Muscle of leg (tissue), 16 donors: ENCODE measurements around the gene P3R3URF. TPM values are rescaled to one million over a fixed set of nuclear protein-coding genes. Genes with fewer than 3 reads are reported as not detected.
"Not testable (repeated sequence)": the region's sequence is repeated elsewhere in the genome, so short reads cannot be mapped to it uniquely, and the experiment has no call there.

Experiments
- DNase-seq: peaks from one replicate; pipeline ENCODE4 v3.0.0; 2013
- H3K27ac ChIP-seq: one replicate; pipeline ENCODE4 v1.5.1; 2013; ENCODE audit warnings: mild to moderate bottlenecking, low read length, control low read depth
- H3K27me3 ChIP-seq: one replicate; pipeline ENCODE4 v1.6.1; 2013; ENCODE audit warnings: low read length; ENCODE audit not compliant: control insufficient read depth, insufficient read depth
- H3K36me3 ChIP-seq: one replicate; pipeline ENCODE4 v1.6.1; 2013; ENCODE audit warnings: low read length; ENCODE audit not compliant: control insufficient read depth, insufficient read depth
- H3K4me1 ChIP-seq: one replicate; pipeline ENCODE4 v1.6.1; 2013; ENCODE audit warnings: low read length; ENCODE audit not compliant: control insufficient read depth, insufficient read depth
- H3K4me3 ChIP-seq: one replicate; pipeline ENCODE4 v1.5.1; 2013; ENCODE audit warnings: low read length, control low read depth
- H3K9me3 ChIP-seq: replicated peaks from 2 replicates; pipeline ENCODE4 v1.6.1; 2013; ENCODE audit warnings: low read depth, low read length; ENCODE audit not compliant: control insufficient read depth
- WGBS: methylation state at CpG from one replicate; pipeline ENCODE4 v1.1.5; 2013; ENCODE audit warnings: missing lambda C conversion rate; ENCODE audit not compliant: insufficient coverage; 5-methylcytosine and 5-hydroxymethylcytosine counted together
- long read RNA-seq, 11 donors: transcript quantifications; one replicate each; lab custom pipeline, GENCODE V29; 2026
- polyA plus RNA-seq, 8 donors: library from polyadenylated mRNA; unstranded; fragments of 120-200 nt; gene quantifications; one replicate each; pipeline versions ENCODE4 v1.2.1 to v1.2.3, GENCODE V29; 2013; ENCODE audit warnings: inconsistent platforms in 1 of 8, low replicate concordance in 1 of 8; ENCODE audit not compliant: insufficient read length in 8 of 8, insufficient read depth in 1 of 8
- total RNA-seq: library from RNA; stranded (reverse); fragments of 120-200 nt; gene quantifications from one replicate; pipeline ENCODE4 v1.2.4, GENCODE V29; 2013

Gene P3R3URF
- total RNA-seq (not detected), polyA plus RNA-seq (not detected)
- long read RNA-seq, donor 1, result 0 reads
- long read RNA-seq, donor 2, result 0 reads
- long read RNA-seq, donor 3, result 0 reads
- long read RNA-seq, donor 4, result 0 reads
- long read RNA-seq, donor 5, result 0 reads
- long read RNA-seq, donor 6, result 0 reads
- long read RNA-seq, donor 7, result 0 reads
- long read RNA-seq, donor 8, result 0 reads
- long read RNA-seq, donor 9, result 0 reads
- long read RNA-seq, donor 10, result 0 reads
- long read RNA-seq, donor 11, result 0 reads

- Histone ChIP-seq H3K27ac (no peak within 1 kb of the TSS), H3K4me3 (no peak within 1 kb of the TSS), H3K4me1 (peaks cover 38% of the 10 kb centered on the region), H3K9me3 (no peaks in the 10 kb centered on the region), H3K27me3 (no peaks in the 10 kb centered on the region), H3K36me3 (no peaks in the 10 kb centered on the region)
- no peak for DNase-seq
- 82% methylated on average over 12 of the region's 13 CpGs for WGBS
Measured at GRCh38 chr1:46176211-46176865, at the start of gene P3R3URF. Gene P3R3URF, minus strand, starts transcription at chr1:46176488. Its CDS starts 17 bp downstream, at chr1:46176471.

DNA sequence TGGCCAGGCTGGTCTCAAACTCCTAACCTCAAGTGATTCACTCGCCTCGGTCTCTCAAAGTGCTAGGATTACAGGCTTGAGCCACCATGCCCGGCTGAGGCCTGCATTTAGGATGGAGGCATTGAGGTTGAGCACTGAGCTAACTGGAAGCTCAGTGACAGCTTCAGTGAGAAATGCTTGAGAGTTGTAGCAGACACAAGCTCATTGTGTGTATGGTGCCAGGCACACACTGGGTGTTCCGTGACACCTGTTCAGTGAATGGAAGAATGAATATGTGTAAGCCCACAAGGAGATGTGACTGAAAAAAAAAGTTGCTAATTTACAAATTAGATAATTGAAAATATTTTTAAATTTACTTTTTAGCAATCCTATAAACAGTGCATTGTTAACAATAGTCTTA, 48.7 kb upstream of the P3R3URF start:
- DNase-seq, result no peak
- Histone ChIP-seq H3K27me3 (no peaks in the 10 kb centered on the region), H3K9me3 (no peaks in the 10 kb centered on the region), H3K4me3 (no peak overlapping the region), H3K4me1 (no peaks in the 10 kb centered on the region), H3K27ac (no peak overlapping the region), H3K36me3 (peaks cover under 1% of the 10 kb centered on the region)
- WGBS, result 90% methylated on average over 4 of the region's 4 CpGs

DNA sequence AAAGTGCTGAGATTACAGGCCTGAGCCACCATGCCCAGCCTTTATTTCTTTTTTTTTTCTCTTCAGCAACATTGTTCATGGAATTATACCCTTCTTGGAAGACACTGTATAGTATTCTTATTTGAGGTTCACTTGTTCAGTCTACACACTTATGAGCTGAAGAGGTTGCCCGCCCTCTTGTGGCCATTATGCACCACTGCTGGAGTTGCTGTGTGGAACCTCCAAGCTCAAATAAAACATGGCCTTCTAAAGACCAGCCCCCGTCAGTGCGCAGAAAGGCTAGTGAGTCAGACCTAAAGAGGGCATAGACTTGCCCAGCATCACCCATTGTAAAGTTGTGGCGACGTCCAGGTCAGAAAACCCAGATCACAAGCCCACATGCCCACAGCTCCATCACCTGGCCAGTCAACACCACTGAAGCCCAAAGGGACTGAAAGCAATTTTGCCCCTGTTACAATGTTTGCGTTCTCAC, 47.2 kb upstream of the P3R3URF start:
- Histone ChIP-seq H3K27me3 (no peaks in the 10 kb centered on the region), H3K9me3 (no peaks in the 10 kb centered on the region), H3K36me3 (peaks cover 3% of the 10 kb centered on the region), H3K27ac (no peak overlapping the region), H3K4me1 (no peaks in the 10 kb centered on the region), H3K4me3 (no peak overlapping the region)
- WGBS, result 4% methylated on average over 4 of the region's 6 CpGs
- DNase-seq, result peak; percentile 84

DNA sequence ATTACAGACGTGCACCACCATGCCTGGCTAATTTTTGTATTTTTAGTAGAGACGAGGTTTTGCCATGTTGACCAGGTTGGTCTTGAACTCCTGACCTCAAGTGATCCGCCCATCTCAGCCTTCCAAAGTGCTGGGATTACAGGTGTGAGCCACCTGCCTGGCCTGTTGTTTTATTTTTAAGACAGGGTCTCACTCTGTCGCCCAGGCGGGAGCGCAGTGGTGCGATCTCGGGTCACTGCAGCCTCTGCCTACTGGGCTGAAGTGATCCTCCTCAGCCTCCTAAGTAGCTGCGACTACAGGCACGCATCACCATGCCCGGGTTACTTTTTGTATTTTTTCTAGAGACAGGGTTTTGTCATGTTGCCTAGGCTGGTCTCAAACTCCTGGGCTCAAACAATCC, 46.8 kb upstream of the P3R3URF start:
- not testable (repeated sequence) for H3K4me1 ChIP-seq, H3K27ac ChIP-seq, H3K9me3 ChIP-seq, H3K36me3 ChIP-seq, H3K4me3 ChIP-seq, DNase-seq, H3K27me3 ChIP-seq
- 83% methylated on average over 6 of the region's 11 CpGs for WGBS

- DNase-seq, result no peak
- H3K9me3 ChIP-seq, result no peaks in the 10 kb centered on the region
- H3K27ac ChIP-seq, result no peak overlapping the region
- no peaks in the 10 kb centered on the region for H3K4me1 ChIP-seq
- H3K36me3 ChIP-seq, result peaks cover 3% of the 10 kb centered on the region
- WGBS, result 30% methylated on average over 2 of the region's 4 CpGs
- no peak overlapping the region for H3K4me3 ChIP-seq
- H3K27me3 ChIP-seq, result no peaks in the 10 kb centered on the region
Measured at GRCh38 chr1:46221749-46222148, 45.5 kb upstream of the P3R3URF start.

DNA sequence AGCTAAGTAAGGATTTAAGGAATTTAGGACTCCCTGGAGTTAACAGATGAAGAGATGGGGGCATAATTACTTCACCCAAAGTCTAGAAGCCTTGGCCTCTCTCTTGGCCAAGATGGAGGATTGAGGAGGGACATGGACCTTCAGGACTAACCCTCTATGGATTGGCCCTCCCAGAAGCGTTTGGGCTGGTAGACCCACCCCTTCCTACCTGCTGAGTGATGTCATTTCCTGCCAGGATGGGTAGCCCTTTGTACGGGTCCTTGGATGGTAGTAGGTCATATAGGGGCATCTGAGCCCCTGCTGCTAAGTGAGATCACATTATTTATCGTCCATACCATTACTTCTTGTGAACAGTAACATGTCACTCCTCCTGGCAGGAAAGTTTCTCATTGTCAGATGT, 44.5 kb upstream of the P3R3URF start:
- whole genome bisulfite sequencing, result no CpG with 5 or more reads among the region's 3 CpGs
- H3K4me1 ChIP-seq, result no peaks in the 10 kb centered on the region
- no peak for DNase-seq
- no peak overlapping the region for H3K4me3 ChIP-seq
- H3K27ac ChIP-seq, result no peak overlapping the region
- no peaks in the 10 kb centered on the region for H3K27me3 ChIP-seq
- no peaks in the 10 kb centered on the region for H3K9me3 ChIP-seq
- peaks cover 3% of the 10 kb centered on the region for H3K36me3 ChIP-seq

- DNase-seq, result no peak
- H3K9me3 ChIP-seq, result no peaks in the 10 kb centered on the region
- no peak overlapping the region for H3K27ac ChIP-seq
- no peaks in the 10 kb centered on the region for H3K4me1 ChIP-seq
- 72% methylated on average over 17 of the region's 18 CpGs for WGBS
- no peaks in the 10 kb centered on the region for H3K27me3 ChIP-seq
- no peak overlapping the region for H3K4me3 ChIP-seq
- H3K36me3 ChIP-seq, result peaks cover 3% of the 10 kb centered on the region
Measured at GRCh38 chr1:46219551-46220520, 43.5 kb upstream of the P3R3URF start.

GRCh38 chr1:46218443-46218842, 42.2 kb upstream of the P3R3URF start:
- Histone ChIP-seq H3K9me3 (no peaks in the 10 kb centered on the region), H3K27ac (no peak overlapping the region), H3K4me1 (no peaks in the 10 kb centered on the region), H3K27me3 (no peaks in the 10 kb centered on the region), H3K36me3 (peaks cover 3% of the 10 kb centered on the region), H3K4me3 (no peak overlapping the region)
- no peak for DNase-seq
- WGBS, result 87% methylated on average over 8 of the region's 8 CpGs

DNA sequence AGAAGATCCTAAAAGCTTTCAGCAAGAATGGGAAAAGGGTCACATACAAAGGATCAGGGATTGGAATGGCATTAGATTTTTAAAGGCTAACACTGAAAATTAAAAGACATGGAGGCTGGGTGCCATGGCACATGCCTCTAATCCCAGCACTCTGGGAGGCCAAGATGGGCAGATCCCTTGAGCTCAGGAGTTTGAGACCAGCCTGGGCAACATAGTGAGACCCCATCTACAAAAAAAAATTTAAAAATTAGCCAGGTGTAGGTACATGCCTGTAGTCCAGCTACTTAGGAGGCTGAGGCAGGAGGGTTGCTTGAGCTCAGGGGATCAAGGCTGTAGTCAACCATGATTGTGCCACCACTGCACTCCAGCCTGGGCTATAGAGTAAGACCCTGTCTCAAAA, 39.2 kb upstream of the P3R3URF start:
- no peak for DNase-seq
- Histone ChIP-seq H3K27ac (no peak overlapping the region), H3K9me3 (no peaks in the 10 kb centered on the region), H3K36me3 (peaks cover 3% of the 10 kb centered on the region), H3K4me3 (no peak overlapping the region), H3K27me3 (no peaks in the 10 kb centered on the region), H3K4me1 (no peaks in the 10 kb centered on the region)

GRCh38 chr1:46211051-46211450, 34.8 kb upstream of the P3R3URF start:
- H3K27ac ChIP-seq, result no peak overlapping the region
- no peaks in the 10 kb centered on the region for H3K9me3 ChIP-seq
- H3K4me1 ChIP-seq, result no peaks in the 10 kb centered on the region
- DNase-seq, result no peak
- no peak overlapping the region for H3K4me3 ChIP-seq
- H3K36me3 ChIP-seq, result no peaks in the 10 kb centered on the region
- 67% methylated on average over 1 of the region's 2 CpGs for WGBS
- no peaks in the 10 kb centered on the region for H3K27me3 ChIP-seq
